Esophagus muscularis mucosa (tissue), 4 donors: ENCODE data around the gene DNAJC3. TPM values are rescaled to one million over a fixed set of nuclear protein-coding genes. Genes with fewer than 3 reads are reported as not detected.
"Not testable (repeated sequence)": the region's sequence is repeated elsewhere in the genome, so short reads cannot be mapped to it uniquely, and the experiment has no call there.

Experiments
- DNase-seq: peaks from one replicate; pipeline ENCODE4 v3.0.0-alpha.2; 2017; ENCODE audit errors: extremely low spot score
- H3K27ac ChIP-seq, 4 donors: fragments of 200-600 bp; sonication (generic); replicated peaks in 1 of 4; 1 replicate in 3 of 4; 2 replicates in 1 of 4; pipeline ENCODE4 v1.5.1; 2016 to 2019; ENCODE audit warnings: mild to moderate bottlenecking in 1 of 4
- H3K27me3 ChIP-seq, 4 donors: fragments of 200-600 bp; sonication (generic); one replicate each; pipeline versions ENCODE4 v1.5.1 to v1.6.0; 2016 to 2019
- H3K36me3 ChIP-seq, 4 donors: fragments of 200-600 bp; sonication (generic); one replicate each; pipeline ENCODE4 v1.5.1; 2016 to 2019
- H3K4me1 ChIP-seq, 4 donors: fragments of 200-600 bp; sonication (generic); one replicate each; pipeline ENCODE4 v1.5.1; 2016 to 2019
- H3K4me3 ChIP-seq, 4 donors: fragments of 200-600 bp; sonication (generic); 1 replicate in 2 of 4; 2 replicates in 2 of 4; pipeline ENCODE4 v1.5.1; 2016 to 2019; ENCODE audit warnings: mild to moderate bottlenecking in 4 of 4, moderate library complexity in 1 of 4
- H3K9me3 ChIP-seq, 4 donors: fragments of 200-600 bp; sonication (generic); 1 replicate in 3 of 4; 2 replicates in 1 of 4; pipeline ENCODE4 v1.5.1; 2016 to 2019
- CTCF ChIP-seq, 3 experiments: fragments of 200-600 bp in 2 of 3; fragments of 450-650 bp in 1 of 3; sonication (generic) in 2 of 3; IDR thresholded peaks; one replicate each; pipeline ENCODE4 v1.5.1; 2017 to 2019; ENCODE audit warnings: antibody characterized with exemption in 3 of 3, mild to moderate bottlenecking in 2 of 3, moderate library complexity in 1 of 3
- EP300 ChIP-seq: sonication (generic); formaldehyde crosslinking; IDR thresholded peaks from one replicate; pipeline ENCODE4 v1.6.1; 2017; ENCODE audit warnings: antibody characterized with exemption
- POLR2A ChIP-seq: fragments of 450-650 bp; IDR thresholded peaks from one replicate; pipeline ENCODE4 v1.6.1; 2017; ENCODE audit warnings: antibody characterized with exemption, moderate library complexity, mild to moderate bottlenecking, low read depth
- POLR2AphosphoS5 ChIP-seq, 2 donors: sonication (generic); formaldehyde crosslinking; IDR thresholded peaks; one replicate each; pipeline ENCODE4 v1.6.1; 2017; ENCODE audit warnings: antibody characterized with exemption in 2 of 2
- WGBS: methylation state at CpG from one replicate; pipeline ENCODE4 v1.1.5; 2018; 5-methylcytosine and 5-hydroxymethylcytosine counted together
- intact Hi-C: fragments of 100-400 bp; cut with DNase I; formaldehyde crosslinking; loops from one replicate; pipeline ENCODE4 v1.15.1; 2023
- total RNA-seq, 4 donors: library from RNA; depleted of rRNA; stranded (reverse); fragments of >200 nt; gene quantifications; one replicate each; pipeline versions ENCODE4 v1.1.0 to v1.2.1, GENCODE V29; 2016

Gene DNAJC3
- total RNA-seq, 4 donors from 2014 or later = 43.8 to 55.1 (median 48.9) TPM

GRCh38 chr13:95726876-95727275 is 49.9 kb downstream of the DNAJC3 start:
- H3K4me1 ChIP-seq = peaks cover 0 to 42% (median 25%) of the 10 kb centered on the region in 4 donors
- 46% methylated on average over 3 of the region's 3 CpGs for WGBS
- DNase-seq = no peak
- peaks cover 0 to 21% (median 0%) of the 10 kb centered on the region in 4 donors for H3K36me3 ChIP-seq
- TF ChIP-seq POLR2A = no peak
- no peak for TF ChIP-seq EP300
- TF ChIP-seq POLR2AphosphoS5 (IDR thresholded peaks at IDR 0.05) = no peak
- no peak for TF ChIP-seq CTCF (IDR thresholded peaks at IDR 0.05)
- H3K27ac ChIP-seq = no peak overlapping the region
- no peaks in the 10 kb centered on the region for H3K9me3 ChIP-seq
- intact Hi-C loops = loop anchor here (10.0 kb wide), 1 partner anchor 52 kb away; the partner anchor contains the start of gene DNAJC3
- no peak overlapping the region for H3K4me3 ChIP-seq
- H3K27me3 ChIP-seq = no peaks in the 10 kb centered on the region

DNA sequence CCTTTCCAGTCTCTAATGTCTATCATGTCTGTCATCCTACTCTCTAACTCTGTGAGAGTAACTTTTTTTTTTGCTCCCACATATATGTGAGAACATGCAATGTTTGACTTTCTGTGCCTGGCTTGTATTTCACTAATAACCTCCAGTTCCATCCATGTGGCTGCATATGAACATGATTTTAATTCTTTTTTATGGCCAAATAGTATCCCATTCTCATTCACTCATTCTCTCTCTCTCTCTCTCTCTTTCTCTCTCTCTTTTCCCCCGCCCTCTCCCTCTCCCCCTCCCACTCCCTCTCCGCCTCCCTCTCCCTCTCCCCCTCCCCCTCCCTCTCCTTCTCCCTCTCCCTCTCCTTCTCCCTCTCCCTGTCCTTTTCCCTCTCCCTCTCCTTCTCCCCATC is 52.0 kb downstream of the DNAJC3 start:
- Histone ChIP-seq H3K4me1 (peaks cover 0 to 36% (median 19%) of the 10 kb centered on the region in 4 donors), H3K27ac (no peak overlapping the region), H3K36me3 (peaks cover 0 to 16% (median 0%) of the 10 kb centered on the region in 4 donors), H3K4me3 (no peak overlapping the region), H3K27me3 (no peaks in the 10 kb centered on the region), H3K9me3 (peaks cover 0 to 3% (median under 1%) of the 10 kb centered on the region in 4 donors)
- intact Hi-C loops = loop anchor here (10.0 kb wide), 1 partner anchor 54 kb away; the partner anchor contains the start of gene DNAJC3
- 100% methylated on average over 1 of the region's 2 CpGs for WGBS
- TF ChIP-seq EP300 = no peak
- no peak for TF ChIP-seq POLR2A
- TF ChIP-seq CTCF (IDR thresholded peaks at IDR 0.05) = no peak
- no peak for TF ChIP-seq POLR2AphosphoS5 (IDR thresholded peaks at IDR 0.05)
- no peak for DNase-seq

DNA sequence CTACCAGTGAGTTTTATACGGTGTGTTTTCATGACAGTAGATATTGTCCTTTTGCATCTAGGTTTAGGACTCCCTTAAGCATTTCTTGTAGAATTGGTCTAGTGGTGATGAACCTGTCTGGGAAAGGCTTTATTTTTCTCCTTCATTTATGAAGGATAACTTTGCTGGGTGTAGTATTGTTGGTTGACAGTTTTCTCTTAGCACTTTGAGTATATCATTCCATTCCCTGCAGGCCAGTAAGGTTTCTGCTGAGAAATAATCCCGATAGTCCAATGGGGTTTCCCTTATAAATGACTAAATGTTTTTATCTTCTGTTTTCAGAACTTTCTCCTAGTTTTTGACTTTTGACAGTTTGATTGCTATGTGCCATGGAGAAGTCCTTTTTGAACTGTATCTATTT is 57.2 kb downstream of the DNAJC3 start:
- no peak for DNase-seq
- peaks cover 0 to 6% (median 0%) of the 10 kb centered on the region in 4 donors for H3K4me1 ChIP-seq
- WGBS = 96% methylated on average over 2 of the region's 2 CpGs
- TF ChIP-seq POLR2A = no peak
- TF ChIP-seq EP300 = no peak
- no peak for TF ChIP-seq CTCF (IDR thresholded peaks at IDR 0.05)
- no peak for TF ChIP-seq POLR2AphosphoS5 (IDR thresholded peaks at IDR 0.05)
- H3K27me3 ChIP-seq = no peaks in the 10 kb centered on the region
- peaks cover 0 to 6% (median 0%) of the 10 kb centered on the region in 4 donors for H3K36me3 ChIP-seq
- H3K9me3 ChIP-seq = peaks cover 0 to 9% (median 6%) of the 10 kb centered on the region in 4 donors
- intact Hi-C loops = no loop called here
- H3K27ac ChIP-seq = no peak overlapping the region
- H3K4me3 ChIP-seq = no peak overlapping the region

GRCh38 chr13:95740071-95740978 is 63.4 kb downstream of the DNAJC3 start:
- H3K27me3 ChIP-seq, DNase-seq, H3K4me3 ChIP-seq, intact Hi-C loops, H3K4me1 ChIP-seq, H3K27ac ChIP-seq, H3K9me3 ChIP-seq, H3K36me3 ChIP-seq: not testable (repeated sequence)
- 87% methylated on average over 7 of the region's 37 CpGs for WGBS

DNA sequence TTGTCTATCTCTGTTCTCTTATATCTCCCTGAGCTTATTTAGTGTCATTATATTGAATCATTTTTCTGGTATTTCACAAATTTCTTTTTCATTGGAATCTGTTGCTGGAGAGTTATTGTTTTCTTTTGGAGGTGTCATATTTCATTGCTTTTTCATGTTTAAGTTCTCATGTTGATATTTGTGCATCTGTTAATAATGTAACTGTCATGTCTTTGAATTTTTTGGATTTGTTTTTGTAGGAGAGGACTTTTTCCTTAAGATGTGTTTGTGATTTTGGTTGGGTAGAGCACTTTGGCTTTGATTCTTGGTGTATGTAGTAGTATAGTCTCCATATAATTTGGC is 64.0 kb downstream of the DNAJC3 start:
- intact Hi-C loops = no loop called here
- TF ChIP-seq EP300 = no peak
- TF ChIP-seq POLR2AphosphoS5 (IDR thresholded peaks at IDR 0.05) = no peak
- no peak for TF ChIP-seq POLR2A
- no peak for TF ChIP-seq CTCF (IDR thresholded peaks at IDR 0.05)
- Histone ChIP-seq H3K4me1 (peaks cover 0 to 11% (median 9%) of the 10 kb centered on the region in 4 donors), H3K4me3 (no peak overlapping the region), H3K9me3 (no peaks in the 10 kb centered on the region), H3K27me3 (no peaks in the 10 kb centered on the region), H3K36me3 (no peaks in the 10 kb centered on the region), H3K27ac (no peak overlapping the region)
- no peak for DNase-seq
